Tibial nerve (tissue), 4 donors: Measurements from ENCODE around the gene METRN.

Experiments
- CTCF ChIP-seq, 5 experiments: fragments of 200-600 bp in 3 of 5; fragments of 450-650 bp in 2 of 5; sonication (generic) in 3 of 5; IDR thresholded peaks; one replicate each; pipeline ENCODE4 v1.5.1; 2016 to 2019; ENCODE audit warnings: antibody characterized with exemption in 5 of 5, mild to moderate bottlenecking in 3 of 5, moderate library complexity in 2 of 5
- EP300 ChIP-seq, 2 donors: sonication (generic); formaldehyde crosslinking; IDR thresholded peaks; one replicate each; pipeline ENCODE4 v1.6.1; 2017; ENCODE audit warnings: antibody characterized with exemption in 2 of 2, mild to moderate bottlenecking in 1 of 2
- POLR2A ChIP-seq, 2 donors: fragments of 450-650 bp; IDR thresholded peaks; one replicate each; pipeline ENCODE4 v1.6.1; 2017; ENCODE audit warnings: antibody characterized with exemption in 2 of 2, mild to moderate bottlenecking in 2 of 2, moderate library complexity in 2 of 2

- TF ChIP-seq CTCF (IDR thresholded peaks at IDR 0.05) (no peak), EP300 (IDR thresholded peaks at IDR 0.05) (no peak), POLR2A (IDR thresholded peaks at IDR 0.05) (no peak)
Observed at GRCh38 chr16:698911-699671, 15.8 kb upstream of the METRN start.
